Measurements from ENCODE around the gene RFC1. TPM values are rescaled to one million over a fixed set of nuclear protein-coding genes. Genes with fewer than 3 reads are reported as not detected.
"Not testable (repeated sequence)": the region's sequence is repeated elsewhere in the genome, so short reads cannot be mapped to it uniquely, and the experiment has no call there.

RFC1 gene
- total RNA-seq, 1 experiment from 2014 or later, result 41.1 TPM

DNA sequence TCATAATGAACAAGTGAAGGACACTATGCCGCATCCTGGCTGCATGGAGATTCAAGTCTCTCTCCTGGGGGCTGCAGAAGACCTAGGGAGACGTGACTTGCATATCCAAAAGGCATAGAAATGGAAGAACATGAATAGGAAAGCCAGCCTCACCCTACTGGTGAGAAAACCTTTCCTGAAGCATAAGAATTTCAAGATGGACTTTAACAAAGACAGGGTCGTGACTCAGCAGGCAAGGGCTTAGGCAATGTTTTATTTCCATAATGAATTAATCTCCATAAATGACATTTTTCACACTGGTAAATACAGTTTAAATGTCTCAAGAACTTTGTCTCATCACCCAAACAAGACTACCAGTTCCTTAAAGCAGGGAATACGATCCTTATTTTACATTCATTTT lies 78.9 kb downstream of the RFC1 start:
- DNase-seq, result no peak
- H3K9me3 ChIP-seq (ENCODE audit: low read length), result no peaks in the 10 kb centered on the region
- no peaks in the 10 kb centered on the region for H3K79me2 ChIP-seq (ENCODE audit: low read length)
- no peaks in the 10 kb centered on the region for H3K9me2 ChIP-seq (replicated peaks; ENCODE audit: insufficient read depth, low read length)
- no peak overlapping the region for H2AFZ ChIP-seq (ENCODE audit: low read length)
- no peaks in the 10 kb centered on the region for H3K27me3 ChIP-seq (ENCODE audit: low read length)
- no peak overlapping the region for H3K27ac ChIP-seq (ENCODE audit: low read length)
- H4K20me1 ChIP-seq (ENCODE audit: insufficient read depth, low read depth, low read length), result no peaks in the 10 kb centered on the region
- H3K4me2 ChIP-seq (ENCODE audit: low read depth, low read length, poor library complexity, severe bottlenecking), result no peak overlapping the region
- no peaks in the 10 kb centered on the region for H3K4me1 ChIP-seq (ENCODE audit: low read length)
- no peak overlapping the region for H3K9ac ChIP-seq (ENCODE audit: low read length)
- no peak overlapping the region for H3K4me3 ChIP-seq (ENCODE audit: low read length)
- peaks cover 76% of the 10 kb centered on the region for H3K36me3 ChIP-seq (ENCODE audit: insufficient read depth, low read length)

DNA sequence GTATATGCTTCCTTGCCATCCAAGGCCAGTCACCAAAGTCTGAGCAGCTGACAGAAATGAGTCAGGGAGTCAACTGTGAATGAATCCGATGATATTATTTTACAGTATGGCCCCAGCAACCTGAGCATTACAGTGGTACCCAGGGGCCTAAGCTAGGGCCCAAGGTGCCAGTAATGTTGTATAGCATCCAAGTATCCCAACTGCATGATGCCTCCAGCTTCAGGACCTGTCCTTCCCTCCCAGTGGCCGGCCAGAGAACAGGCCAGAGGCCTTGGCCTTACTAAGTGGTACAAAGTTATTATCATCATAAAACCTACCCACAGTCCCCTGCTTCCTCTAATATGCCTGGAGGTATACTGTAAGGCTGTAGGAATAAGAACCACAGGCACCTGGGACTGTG lies 79.9 kb downstream of the RFC1 start:
- H4K20me1 ChIP-seq (ENCODE audit: insufficient read depth, low read depth, low read length), result no peaks in the 10 kb centered on the region
- no peaks in the 10 kb centered on the region for H3K9me2 ChIP-seq (replicated peaks; ENCODE audit: insufficient read depth, low read length)
- H3K4me2 ChIP-seq (ENCODE audit: low read depth, low read length, poor library complexity, severe bottlenecking), result no peak overlapping the region
- no peaks in the 10 kb centered on the region for H3K4me1 ChIP-seq (ENCODE audit: low read length)
- DNase-seq, result no peak
- H3K4me3 ChIP-seq (ENCODE audit: low read length), result no peak overlapping the region
- no peak overlapping the region for H3K27ac ChIP-seq (ENCODE audit: low read length)
- no peaks in the 10 kb centered on the region for H3K9me3 ChIP-seq (ENCODE audit: low read length)
- H3K27me3 ChIP-seq (ENCODE audit: low read length), result no peaks in the 10 kb centered on the region
- peaks cover 76% of the 10 kb centered on the region for H3K36me3 ChIP-seq (ENCODE audit: insufficient read depth, low read length)
- no peaks in the 10 kb centered on the region for H3K79me2 ChIP-seq (ENCODE audit: low read length)
- no peak overlapping the region for H3K9ac ChIP-seq (ENCODE audit: low read length)
- H2AFZ ChIP-seq (ENCODE audit: low read length), result no peak overlapping the region

DNA sequence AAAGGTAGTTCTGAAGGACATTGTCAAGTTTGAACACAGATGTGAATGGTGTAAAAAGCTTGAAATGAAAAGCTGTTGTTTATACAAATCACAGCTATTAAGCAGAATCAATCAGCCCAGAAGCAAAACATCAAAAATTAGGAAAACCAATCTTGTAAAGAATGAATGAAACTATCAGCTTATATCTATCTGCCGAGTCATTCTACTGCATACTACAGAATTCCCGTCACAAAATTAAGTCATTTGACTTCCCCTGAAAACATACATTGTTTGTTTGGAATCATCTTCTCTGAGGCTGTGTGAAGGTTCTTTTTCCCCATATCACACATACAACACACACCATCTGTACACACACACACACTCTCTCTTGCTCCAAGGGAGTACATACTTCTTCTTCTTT lies 80.3 kb downstream of the RFC1 start:
- Histone ChIP-seq H3K79me2 (ENCODE audit: low read length) (no peaks in the 10 kb centered on the region), H3K27ac (ENCODE audit: low read length) (no peak overlapping the region), H2AFZ (ENCODE audit: low read length) (no peak overlapping the region), H3K9me3 (ENCODE audit: low read length) (no peaks in the 10 kb centered on the region), H3K4me2 (ENCODE audit: low read depth, low read length, poor library complexity, severe bottlenecking) (no peak overlapping the region), H4K20me1 (ENCODE audit: insufficient read depth, low read depth, low read length) (no peaks in the 10 kb centered on the region), H3K4me3 (ENCODE audit: low read length) (no peak overlapping the region), H3K27me3 (ENCODE audit: low read length) (no peaks in the 10 kb centered on the region), H3K36me3 (ENCODE audit: insufficient read depth, low read length) (peaks cover 72% of the 10 kb centered on the region), H3K9me2 (replicated peaks; ENCODE audit: insufficient read depth, low read length) (no peaks in the 10 kb centered on the region), H3K9ac (ENCODE audit: low read length) (no peak overlapping the region), H3K4me1 (ENCODE audit: low read length) (no peaks in the 10 kb centered on the region)
- DNase-seq, result no peak

DNA sequence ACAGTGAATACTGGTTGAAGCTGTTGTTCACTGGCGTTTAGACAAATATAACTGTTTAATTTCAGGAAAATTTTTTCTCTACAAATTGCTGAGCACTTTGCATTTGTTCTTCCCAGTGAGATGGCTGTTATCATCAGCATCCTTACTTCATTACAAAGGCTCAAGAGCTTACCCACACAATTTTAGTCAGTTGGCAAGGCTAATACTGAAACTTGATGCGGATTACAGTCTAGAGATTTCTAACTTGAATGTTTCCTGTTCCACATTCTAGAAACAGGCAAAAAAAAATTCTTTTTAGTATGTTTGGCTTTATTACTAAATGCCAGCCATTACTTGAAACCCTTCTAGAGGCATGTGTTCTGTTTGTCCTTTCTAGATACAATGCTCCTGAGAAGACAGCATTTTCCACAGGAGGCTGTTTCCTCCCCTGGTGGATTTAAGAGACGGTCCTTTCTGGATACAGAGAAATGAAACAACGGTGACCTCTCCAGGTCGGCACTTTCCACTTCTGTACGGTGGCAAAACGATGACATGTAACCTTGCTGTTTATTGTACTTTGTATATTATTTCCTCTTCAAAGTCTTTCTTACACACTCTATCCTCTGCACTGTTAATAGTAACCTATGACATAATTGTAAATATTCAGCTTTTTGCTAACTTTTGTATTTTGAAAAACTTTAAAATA lies 80.9 kb downstream of the RFC1 start:
- DNase-seq, result no peak
- no peaks in the 10 kb centered on the region for H3K9me2 ChIP-seq (replicated peaks; ENCODE audit: insufficient read depth, low read length)
- H4K20me1 ChIP-seq (ENCODE audit: insufficient read depth, low read depth, low read length), result no peaks in the 10 kb centered on the region
- no peak overlapping the region for H3K4me3 ChIP-seq (ENCODE audit: low read length)
- no peaks in the 10 kb centered on the region for H3K79me2 ChIP-seq (ENCODE audit: low read length)
- H3K27me3 ChIP-seq (ENCODE audit: low read length), result no peaks in the 10 kb centered on the region
- H3K9ac ChIP-seq (ENCODE audit: low read length), result no peak overlapping the region
- H3K4me1 ChIP-seq (ENCODE audit: low read length), result no peaks in the 10 kb centered on the region
- H2AFZ ChIP-seq (ENCODE audit: low read length), result no peak overlapping the region
- no peak overlapping the region for H3K27ac ChIP-seq (ENCODE audit: low read length)
- no peak overlapping the region for H3K4me2 ChIP-seq (ENCODE audit: low read depth, low read length, poor library complexity, severe bottlenecking)
- H3K36me3 ChIP-seq (ENCODE audit: insufficient read depth, low read length), result peaks cover 69% of the 10 kb centered on the region
- no peaks in the 10 kb centered on the region for H3K9me3 ChIP-seq (ENCODE audit: low read length)

DNA sequence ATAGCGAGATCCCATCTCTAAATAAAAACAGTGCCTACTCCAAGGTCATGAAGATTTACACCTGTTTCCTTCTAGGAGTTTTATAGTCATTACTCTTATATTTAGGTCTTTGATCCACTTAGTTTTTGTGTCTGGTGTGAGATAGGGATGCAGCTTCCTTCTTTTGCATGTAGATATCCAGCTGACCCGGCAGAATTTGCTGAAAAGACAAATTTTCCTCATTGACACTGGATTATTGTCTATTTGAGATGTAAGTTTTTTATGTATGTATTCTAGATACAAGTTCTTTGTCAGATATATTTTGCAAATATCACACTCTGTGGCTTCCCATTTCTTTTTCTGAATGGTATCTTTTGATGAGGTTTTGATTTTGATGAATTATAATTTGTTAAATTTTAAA lies 85.4 kb downstream of the RFC1 start:
- no peak overlapping the region for H3K27ac ChIP-seq (ENCODE audit: low read length)
- no peaks in the 10 kb centered on the region for H3K9me3 ChIP-seq (ENCODE audit: low read length)
- no peaks in the 10 kb centered on the region for H3K4me1 ChIP-seq (ENCODE audit: low read length)

DNA sequence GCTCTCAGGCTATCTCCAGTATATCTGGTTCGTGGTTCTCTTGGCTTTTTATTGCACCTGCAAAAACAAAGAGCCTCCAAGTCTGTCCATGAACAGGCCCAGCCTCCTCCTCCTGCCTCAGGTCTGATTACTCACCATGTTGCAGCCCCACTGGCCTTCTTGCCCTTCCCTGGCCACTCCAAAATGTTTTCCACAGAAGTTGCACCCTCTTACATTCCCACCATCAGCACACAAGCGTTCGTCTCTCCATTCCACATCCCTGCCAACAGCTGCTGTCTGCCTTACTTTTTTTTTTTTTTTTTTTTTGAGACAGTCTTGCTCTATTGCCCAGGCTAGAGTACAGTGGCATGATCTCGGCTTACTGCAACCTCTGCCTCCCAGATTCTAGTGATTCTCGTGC lies 86.7 kb downstream of the RFC1 start:
- Histone ChIP-seq H3K79me2 (ENCODE audit: low read length) (no peaks in the 10 kb centered on the region), H3K4me2 (ENCODE audit: low read depth, low read length, poor library complexity, severe bottlenecking) (no peak overlapping the region), H3K9ac (ENCODE audit: low read length) (no peak overlapping the region), H3K27me3 (ENCODE audit: low read length) (no peaks in the 10 kb centered on the region), H3K9me2 (replicated peaks; ENCODE audit: insufficient read depth, low read length) (no peaks in the 10 kb centered on the region), H3K4me1 (ENCODE audit: low read length) (no peaks in the 10 kb centered on the region), H3K9me3 (ENCODE audit: low read length) (no peaks in the 10 kb centered on the region), H3K36me3 (ENCODE audit: insufficient read depth, low read length) (peaks cover 38% of the 10 kb centered on the region), H3K27ac (ENCODE audit: low read length) (no peak overlapping the region), H4K20me1 (ENCODE audit: insufficient read depth, low read depth, low read length) (no peaks in the 10 kb centered on the region), H3K4me3 (ENCODE audit: low read length) (no peak overlapping the region), H2AFZ (ENCODE audit: low read length) (no peak overlapping the region)
- DNase-seq, result no peak

More for the DNA sequence above, 85.4 kb downstream of the RFC1 start:
- no peaks in the 10 kb centered on the region for H3K9me2 ChIP-seq (replicated peaks; ENCODE audit: insufficient read depth, low read length)
- H3K4me2 ChIP-seq (ENCODE audit: low read depth, low read length, poor library complexity, severe bottlenecking), result no peak overlapping the region
- DNase-seq, result no peak
- no peak overlapping the region for H2AFZ ChIP-seq (ENCODE audit: low read length)
- H3K79me2 ChIP-seq (ENCODE audit: low read length), result no peaks in the 10 kb centered on the region
- no peak overlapping the region for H3K4me3 ChIP-seq (ENCODE audit: low read length)
- no peaks in the 10 kb centered on the region for H4K20me1 ChIP-seq (ENCODE audit: insufficient read depth, low read depth, low read length)
- H3K9ac ChIP-seq (ENCODE audit: low read length), result no peak overlapping the region
- H3K27me3 ChIP-seq (ENCODE audit: low read length), result no peaks in the 10 kb centered on the region
- peaks cover 43% of the 10 kb centered on the region for H3K36me3 ChIP-seq (ENCODE audit: insufficient read depth, low read length)

DNA sequence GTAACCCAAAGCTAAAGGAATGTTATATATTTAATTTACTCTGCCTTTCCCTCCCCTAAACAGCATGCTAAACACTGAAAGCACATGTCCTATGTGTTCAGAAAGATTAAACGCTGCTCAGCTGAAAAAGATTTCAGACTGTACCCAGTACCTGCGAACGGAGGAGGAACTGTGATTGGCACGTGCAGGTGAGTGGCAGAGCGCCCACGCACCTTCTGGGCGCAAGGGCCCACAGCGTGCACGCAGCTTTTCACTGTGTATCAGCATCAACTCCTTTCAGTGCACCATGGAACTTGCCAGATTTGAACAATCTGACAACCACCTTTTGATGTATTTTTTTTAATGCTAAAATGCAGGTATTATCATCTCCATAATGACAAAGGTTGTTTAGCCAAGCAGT lies 87.7 kb downstream of the RFC1 start:
- Histone ChIP-seq H3K9me2 (replicated peaks; ENCODE audit: insufficient read depth, low read length) (no peaks in the 10 kb centered on the region), H4K20me1 (ENCODE audit: insufficient read depth, low read depth, low read length) (no peaks in the 10 kb centered on the region), H3K79me2 (ENCODE audit: low read length) (no peaks in the 10 kb centered on the region), H3K9me3 (ENCODE audit: low read length) (no peaks in the 10 kb centered on the region), H3K4me3 (ENCODE audit: low read length) (no peak overlapping the region), H3K27ac (ENCODE audit: low read length) (no peak overlapping the region), H3K9ac (ENCODE audit: low read length) (no peak overlapping the region), H3K36me3 (ENCODE audit: insufficient read depth, low read length) (peaks cover 32% of the 10 kb centered on the region), H3K4me2 (ENCODE audit: low read depth, low read length, poor library complexity, severe bottlenecking) (no peak overlapping the region), H3K4me1 (ENCODE audit: low read length) (no peaks in the 10 kb centered on the region), H3K27me3 (ENCODE audit: low read length) (no peaks in the 10 kb centered on the region), H2AFZ (ENCODE audit: low read length) (no peak overlapping the region)
- no peak for DNase-seq

DNA sequence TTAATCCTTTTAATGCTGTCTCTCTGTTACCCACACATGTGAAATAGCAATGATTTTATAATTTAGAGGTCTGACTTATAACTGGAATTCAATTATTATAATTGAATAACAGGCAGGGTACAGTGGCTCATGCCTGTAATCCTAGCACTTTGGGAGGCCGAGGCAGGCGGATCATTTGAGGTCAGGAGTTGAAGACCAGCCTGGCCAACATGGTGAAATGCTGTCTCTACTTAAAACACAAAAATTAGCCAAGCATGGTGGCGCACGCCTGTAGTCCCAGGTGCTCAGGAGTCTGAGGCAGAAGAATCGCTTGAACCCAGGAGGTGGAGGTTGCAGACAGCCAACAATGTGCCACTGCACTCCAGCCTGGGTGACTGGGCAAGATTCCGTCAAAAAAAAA lies 88.5 kb downstream of the RFC1 start:
- H3K9me2 ChIP-seq (replicated peaks; ENCODE audit: insufficient read depth, low read length); H3K9ac ChIP-seq (ENCODE audit: low read length); H3K27me3 ChIP-seq (ENCODE audit: low read length); H3K79me2 ChIP-seq (ENCODE audit: low read length); DNase-seq; H4K20me1 ChIP-seq (ENCODE audit: insufficient read depth, low read depth, low read length); H3K27ac ChIP-seq (ENCODE audit: low read length); H3K4me1 ChIP-seq (ENCODE audit: low read length); H2AFZ ChIP-seq (ENCODE audit: low read length); H3K9me3 ChIP-seq (ENCODE audit: low read length); H3K4me3 ChIP-seq (ENCODE audit: low read length); H3K4me2 ChIP-seq (ENCODE audit: low read depth, low read length, poor library complexity, severe bottlenecking): not testable (repeated sequence)
- peaks cover 28% of the 10 kb centered on the region for H3K36me3 ChIP-seq (ENCODE audit: insufficient read depth, low read length)

DNA sequence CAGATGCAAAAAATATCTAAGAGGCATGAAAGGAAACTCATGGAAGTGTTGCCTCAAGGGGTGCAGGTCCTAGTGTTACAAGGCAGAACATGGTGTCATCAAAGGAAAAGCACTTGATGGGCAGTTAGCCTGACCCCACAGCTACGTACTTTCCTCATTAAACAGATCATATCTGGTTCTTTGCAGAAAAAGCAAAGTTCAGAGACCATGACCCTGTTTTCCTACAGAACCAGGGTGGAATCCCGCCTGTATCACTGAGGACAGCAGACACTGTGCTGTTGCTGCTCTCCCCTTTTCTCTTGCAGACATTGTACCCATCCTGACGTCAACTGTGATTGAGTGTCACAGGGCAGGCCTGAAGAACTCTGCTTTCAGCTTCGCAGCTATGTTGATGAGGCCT lies 91.7 kb downstream of the RFC1 start:
- H3K4me1 ChIP-seq (ENCODE audit: low read length), result no peaks in the 10 kb centered on the region
- no peak overlapping the region for H3K4me2 ChIP-seq (ENCODE audit: low read depth, low read length, poor library complexity, severe bottlenecking)
- no peak for DNase-seq
- H3K36me3 ChIP-seq (ENCODE audit: insufficient read depth, low read length), result peaks cover 22% of the 10 kb centered on the region
- H3K27me3 ChIP-seq (ENCODE audit: low read length), result no peaks in the 10 kb centered on the region
- H3K9ac ChIP-seq (ENCODE audit: low read length), result no peak overlapping the region
- H3K9me2 ChIP-seq (replicated peaks; ENCODE audit: insufficient read depth, low read length), result no peaks in the 10 kb centered on the region
- no peaks in the 10 kb centered on the region for H3K9me3 ChIP-seq (ENCODE audit: low read length)
- no peaks in the 10 kb centered on the region for H3K79me2 ChIP-seq (ENCODE audit: low read length)
- no peak overlapping the region for H2AFZ ChIP-seq (ENCODE audit: low read length)
- H3K4me3 ChIP-seq (ENCODE audit: low read length), result no peak overlapping the region
- no peak overlapping the region for H3K27ac ChIP-seq (ENCODE audit: low read length)
- no peaks in the 10 kb centered on the region for H4K20me1 ChIP-seq (ENCODE audit: insufficient read depth, low read depth, low read length)

Measured in Karpas-422 (cell line).